Measurements from ENCODE around the gene RABAC1.

The RABAC1 gene

DNA sequence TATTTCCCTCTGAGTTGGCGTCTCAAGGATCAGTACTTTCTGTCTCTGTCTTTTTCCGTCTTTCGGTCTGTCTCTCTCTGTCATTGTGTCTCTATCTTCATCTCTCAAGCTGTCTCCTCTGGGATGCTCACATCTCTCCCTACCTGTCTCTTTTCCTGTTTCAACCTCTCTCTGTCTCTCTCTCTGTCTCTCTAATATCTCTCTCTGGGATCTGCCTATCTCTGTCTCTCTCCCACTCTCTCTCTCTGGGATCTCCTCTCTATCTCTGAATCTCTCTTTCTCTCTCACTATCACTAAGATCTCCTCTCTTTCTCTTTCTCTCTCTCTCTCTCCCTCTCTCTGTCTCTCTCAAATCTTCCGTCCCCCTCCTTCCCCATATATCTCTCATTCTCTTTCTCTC lies 30.9 kb upstream of the RABAC1 start:
- FAIRE-seq (no peak), DNase-seq (ENCODE audit: low spot score) (no peak)

DNA sequence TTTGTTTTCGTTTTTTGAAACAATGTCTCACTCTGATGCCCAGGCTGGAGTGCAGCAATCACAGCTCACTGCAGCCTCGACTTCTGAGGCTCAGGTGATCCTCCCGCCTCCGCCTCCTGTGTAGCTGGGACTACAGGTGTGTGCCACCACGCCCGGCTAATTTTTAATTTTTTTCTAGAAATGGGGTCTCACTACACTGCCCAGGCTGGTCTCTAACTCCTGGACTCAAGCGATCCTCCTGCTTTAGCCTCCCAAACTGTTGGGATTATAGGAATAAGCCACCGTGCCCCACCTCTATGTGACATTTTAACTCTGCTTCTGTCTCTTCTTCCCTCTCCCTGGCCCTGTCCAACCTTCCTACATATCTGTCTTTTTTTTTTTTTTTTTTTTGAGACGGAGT lies 29.8 kb upstream of the RABAC1 start:
- DNase-seq (ENCODE audit: low spot score) = no peak
- no peak for FAIRE-seq

DNA sequence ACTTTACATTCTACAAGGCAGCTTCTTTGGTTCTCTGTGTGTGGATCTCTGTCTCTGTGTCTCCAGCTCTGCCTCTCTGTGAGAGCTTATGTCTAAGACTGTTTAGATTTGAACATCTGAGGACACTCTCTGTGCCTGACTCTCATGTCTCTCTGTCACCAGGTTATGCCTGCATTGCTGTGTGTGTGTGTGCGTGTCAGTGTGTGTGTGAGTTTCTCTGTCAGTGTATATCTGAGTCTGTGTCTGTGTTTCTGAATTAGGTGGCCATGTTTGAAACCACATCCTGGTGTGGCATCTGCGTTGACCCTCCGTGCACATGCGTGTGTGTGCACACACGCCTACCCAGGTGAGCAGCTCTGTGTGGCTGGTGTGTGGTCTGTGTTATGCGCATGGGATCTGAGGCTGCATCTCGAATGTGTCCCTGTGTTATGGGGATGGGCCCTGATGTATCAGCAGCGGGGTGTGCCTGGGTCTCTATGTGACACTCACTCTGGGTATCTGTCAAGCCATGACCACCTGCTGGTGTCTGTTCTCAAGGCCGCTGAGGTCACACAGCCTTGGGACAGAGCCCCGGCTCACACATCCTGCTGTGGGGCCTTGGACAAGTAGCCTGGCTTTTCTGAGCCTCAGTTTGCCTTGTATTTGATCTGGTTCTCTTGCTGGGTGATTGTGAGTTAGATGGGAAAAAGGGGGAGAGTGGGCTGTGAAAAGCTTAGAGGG lies 28.2 kb upstream of the RABAC1 start:
- FAIRE-seq = no peak
- DNase-seq (ENCODE audit: low spot score) = no peak

DNA sequence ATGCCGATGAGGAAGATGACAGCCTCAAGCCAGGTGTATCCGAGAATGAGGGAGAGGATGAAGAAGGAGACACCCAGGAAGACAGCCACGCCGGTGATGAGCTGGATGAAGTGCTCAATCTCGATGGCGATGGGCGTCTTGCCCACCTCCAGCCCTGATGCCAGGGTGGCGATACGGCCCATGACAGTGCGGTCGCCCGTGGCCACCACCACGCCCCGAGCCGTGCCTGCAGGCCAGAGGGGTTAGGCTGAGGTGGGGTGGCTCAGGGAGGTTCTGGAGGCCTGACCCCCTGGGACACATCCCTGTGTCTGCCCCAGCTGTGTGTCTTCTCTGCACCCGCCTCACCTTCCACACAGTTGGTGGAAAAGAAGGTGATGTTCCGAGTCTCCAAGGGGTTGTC lies 25.8 kb upstream of the RABAC1 start:
- no peak for FAIRE-seq
- no peak for DNase-seq (ENCODE audit: low spot score)

DNA sequence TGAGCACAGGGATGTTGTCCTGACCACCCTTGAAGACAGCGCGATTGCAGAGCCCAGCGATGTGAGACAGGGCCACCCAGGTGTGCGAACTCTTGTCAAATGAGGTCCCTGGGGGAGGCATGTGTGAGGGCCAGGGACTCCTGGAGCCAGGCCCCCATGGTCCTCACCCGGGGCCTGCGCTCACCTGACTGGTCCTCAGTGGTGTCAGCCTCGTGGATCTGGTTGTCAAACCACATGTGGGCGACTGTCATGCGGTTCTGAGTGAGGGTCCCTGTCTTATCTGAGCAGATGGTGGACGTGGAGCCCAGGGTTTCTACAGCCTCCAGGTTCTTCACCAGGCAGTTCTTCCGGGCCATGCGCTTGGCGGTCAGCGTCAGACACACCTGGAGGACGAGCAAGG lies 22.6 kb upstream of the RABAC1 start:
- FAIRE-seq (no peak), DNase-seq (ENCODE audit: low spot score) (no peak)

DNA sequence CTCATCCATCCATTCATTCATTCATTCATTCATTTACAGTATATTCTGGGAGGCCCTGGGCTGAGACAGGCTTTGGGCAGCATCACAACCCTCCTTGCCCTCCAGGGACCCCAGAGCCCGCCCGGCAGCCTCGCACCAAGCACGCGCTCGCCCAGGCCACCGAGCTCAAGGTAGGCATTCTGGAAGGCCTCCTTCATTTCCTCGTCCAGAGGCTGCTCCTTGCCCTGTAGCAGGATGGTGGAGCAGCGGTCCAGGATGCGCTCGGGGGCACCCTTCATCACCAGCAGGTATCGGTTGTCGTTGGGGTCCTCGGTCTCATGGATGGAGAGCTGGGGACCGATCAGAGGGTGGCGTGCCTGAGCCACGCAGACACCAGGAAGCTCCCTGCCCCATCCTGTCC lies 19.3 kb upstream of the RABAC1 start:
- DNase-seq (ENCODE audit: low spot score) (no peak), FAIRE-seq (no peak)

DNA sequence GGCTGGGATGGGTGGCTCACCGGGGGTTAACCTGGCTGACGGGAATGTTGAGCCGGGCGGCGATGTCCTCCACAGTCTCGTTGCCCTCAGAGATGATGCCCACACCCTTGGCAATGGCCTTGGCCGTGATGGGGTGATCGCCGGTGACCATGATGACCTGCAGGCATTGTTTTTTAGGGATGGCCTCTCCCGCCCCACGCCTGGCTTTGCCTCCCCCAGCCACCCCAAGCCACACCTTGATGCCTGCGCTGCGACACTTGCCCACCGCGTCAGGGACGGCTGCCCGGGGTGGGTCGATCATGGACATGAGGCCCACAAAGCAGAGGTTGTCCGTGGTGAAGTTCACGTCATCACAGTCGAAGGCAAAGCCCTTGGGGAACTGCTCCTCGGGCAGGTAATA lies 18.8 kb upstream of the RABAC1 start:
- no peak for DNase-seq (ENCODE audit: low spot score)
- FAIRE-seq = no peak

DNA sequence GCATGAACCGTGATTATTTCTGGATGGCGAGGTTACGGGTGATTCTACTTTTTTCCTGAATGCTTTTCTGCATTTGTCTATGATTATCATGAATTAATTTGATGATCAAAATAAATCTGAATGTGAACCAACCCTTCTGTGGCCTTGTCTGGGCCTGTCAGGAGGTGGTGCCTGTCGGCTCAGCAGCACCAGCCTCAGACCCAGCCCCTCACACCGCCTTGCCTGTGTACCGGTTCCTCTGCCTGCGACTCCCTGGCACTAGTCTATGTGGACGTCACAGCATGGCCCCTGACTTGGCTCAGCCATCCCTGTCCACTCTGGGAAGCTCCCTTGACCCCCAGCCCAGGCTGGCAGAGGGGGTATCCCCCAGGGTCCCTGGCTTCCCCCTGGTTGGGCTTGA lies 15.5 kb upstream of the RABAC1 start:
- DNase-seq (ENCODE audit: low spot score) (no peak), FAIRE-seq (no peak)

DNA sequence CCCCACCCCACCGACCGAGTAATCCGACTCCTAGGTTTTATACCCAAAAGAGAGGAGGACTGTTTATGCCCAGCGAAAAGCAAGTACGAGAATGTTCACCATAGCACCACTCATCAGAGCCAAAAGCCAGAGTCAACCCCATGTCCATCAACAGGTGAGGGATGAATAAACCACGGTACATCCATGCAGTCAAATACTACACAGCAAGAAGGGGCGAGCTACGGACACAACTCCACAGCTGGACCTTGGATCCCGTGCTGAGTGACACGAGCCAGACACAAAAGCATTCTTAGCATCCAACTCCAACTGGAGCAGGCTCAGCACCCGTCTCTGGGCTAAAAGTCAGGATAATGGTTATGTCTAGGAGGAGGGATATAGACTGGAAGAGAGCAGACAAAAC lies 12.2 kb upstream of the RABAC1 start:
- DNase-seq (ENCODE audit: low spot score) (no peak), FAIRE-seq (no peak)

DNA sequence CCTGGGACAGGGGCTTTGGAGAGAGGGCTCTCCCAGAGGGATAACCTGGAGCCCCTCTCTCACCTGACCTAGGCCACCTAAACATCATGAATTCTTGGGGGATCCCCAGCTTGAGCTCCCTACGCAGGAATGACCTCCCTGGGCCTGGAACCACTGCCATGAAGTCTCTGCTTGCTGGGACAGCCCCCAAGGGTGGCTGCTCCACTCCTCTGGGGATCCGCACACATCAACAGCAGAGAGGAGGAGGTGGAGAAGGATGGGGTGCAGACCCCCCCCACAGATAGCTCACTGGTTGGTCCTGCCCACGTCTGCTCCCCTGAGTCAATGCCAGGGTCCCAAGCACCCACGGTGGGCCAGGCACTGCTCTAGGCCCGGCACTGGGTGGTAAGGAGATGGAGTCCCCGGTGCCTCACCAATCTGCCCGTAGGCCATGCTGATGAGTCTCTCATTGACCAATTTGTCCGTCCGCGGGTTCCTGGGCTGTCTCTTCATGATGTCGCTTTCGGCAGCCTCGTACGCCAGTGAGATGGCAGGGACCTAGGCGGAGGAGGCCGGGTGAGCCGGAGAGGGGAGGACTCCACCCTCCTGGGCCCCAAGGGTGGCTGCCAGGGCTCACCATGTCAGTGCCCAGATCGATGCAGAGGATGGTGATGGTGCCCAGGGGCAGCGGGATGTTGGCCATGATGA lies 10.8 kb upstream of the RABAC1 start:
- no peak for FAIRE-seq

DNA sequence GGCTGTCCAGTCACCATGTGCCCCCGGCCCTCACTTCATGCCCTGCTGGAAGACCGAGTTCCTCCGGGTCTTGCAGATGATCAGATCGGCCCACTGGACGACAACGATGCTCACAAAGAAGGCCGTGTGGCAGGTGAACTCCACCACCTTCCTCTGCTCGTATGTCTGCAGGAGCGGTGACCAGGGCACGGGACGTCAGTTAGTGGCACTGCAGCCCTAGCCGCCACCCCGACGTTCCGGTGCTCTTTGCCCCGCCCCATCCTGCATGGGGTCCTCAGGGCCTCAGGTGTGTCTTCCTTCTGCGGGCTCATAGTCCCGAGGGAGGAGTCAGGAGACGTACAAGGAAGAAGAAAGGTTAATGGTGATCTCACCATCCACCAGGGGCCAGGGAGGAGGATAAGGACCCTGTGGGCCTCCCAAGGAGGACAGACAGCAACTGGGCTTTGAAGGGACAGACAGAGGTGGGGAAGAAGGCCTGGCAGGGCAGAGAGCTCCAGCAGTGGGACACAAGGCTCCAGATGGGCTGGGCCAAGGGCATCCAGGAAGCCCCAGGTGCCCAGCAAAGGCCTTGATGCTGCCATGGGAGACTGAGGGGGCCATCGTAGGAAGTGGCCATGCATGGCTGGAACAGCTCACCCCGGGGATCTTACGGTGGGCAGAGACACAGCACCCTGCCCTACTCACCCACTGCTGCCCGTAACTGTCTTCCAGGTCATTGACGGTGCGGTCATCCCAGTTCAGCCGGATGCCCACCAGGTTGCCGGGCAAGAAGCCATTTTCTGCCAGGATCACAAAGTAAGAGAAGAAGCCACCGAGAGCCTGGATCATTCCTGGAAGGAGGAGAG lies 9.9 kb upstream of the RABAC1 start:
- FAIRE-seq (no peak), DNase-seq (ENCODE audit: low spot score) (no peak)

More for the DNA sequence above, 10.8 kb upstream of the RABAC1 start:
- no peak for DNase-seq (ENCODE audit: low spot score)

DNA sequence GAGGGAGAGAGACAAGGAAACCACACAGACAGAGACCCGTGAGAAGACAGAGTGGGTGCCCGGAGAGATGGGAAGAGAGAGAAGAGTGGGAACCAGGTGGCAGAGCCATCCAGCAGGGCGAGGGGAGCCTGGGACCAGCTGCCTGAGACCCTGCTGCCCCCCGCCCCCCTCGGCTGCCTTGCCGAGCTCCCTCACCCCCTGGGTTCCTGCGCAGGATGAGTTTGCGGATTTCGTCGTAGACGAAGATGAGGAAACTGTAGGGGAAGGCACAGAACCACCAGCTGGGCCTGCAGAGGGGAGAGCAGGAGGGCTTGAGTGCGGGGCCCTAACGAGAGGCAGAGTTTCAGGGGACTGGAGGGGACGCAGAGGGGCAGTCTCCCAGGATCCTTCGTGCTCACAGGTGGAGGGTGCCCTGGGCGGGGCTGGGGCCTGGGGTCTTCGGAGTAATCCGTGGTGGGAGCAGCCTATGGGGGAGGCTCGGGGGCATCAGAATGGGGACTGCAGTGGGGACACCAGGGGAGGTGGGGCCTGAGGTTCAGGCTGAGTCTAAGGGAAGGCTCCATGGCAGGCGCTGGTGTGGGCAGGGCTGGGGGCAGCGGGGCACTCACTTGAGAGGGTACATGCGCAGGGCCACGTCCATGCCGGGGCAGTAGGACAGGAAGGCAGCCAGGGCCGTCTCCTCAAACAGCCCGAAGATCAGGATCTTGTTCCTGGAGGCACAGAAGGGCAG lies 8.1 kb upstream of the RABAC1 start:
- no peak for FAIRE-seq
- DNase-seq (ENCODE audit: low spot score) = no peak

DNA sequence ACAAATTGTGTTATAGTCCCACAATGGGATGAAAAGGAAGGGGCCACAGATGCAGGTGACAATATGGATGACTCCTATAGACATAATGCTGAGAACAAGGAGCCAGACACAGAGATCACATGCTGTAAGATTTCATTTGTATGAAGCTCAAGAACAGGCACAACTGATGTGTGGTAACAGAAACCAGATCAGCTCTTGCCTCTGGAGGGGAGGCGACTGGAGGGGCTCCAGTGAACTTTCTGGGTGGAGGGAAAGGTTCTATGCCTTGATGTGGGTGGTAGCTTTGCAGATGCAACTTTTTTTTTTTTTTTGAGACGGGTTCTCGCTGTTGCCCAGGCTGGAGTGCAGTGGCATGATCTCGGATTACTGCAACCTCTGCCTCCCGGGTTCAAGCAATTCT lies 6.0 kb upstream of the RABAC1 start:
- FAIRE-seq (no peak), DNase-seq (ENCODE audit: low spot score) (no peak)

DNA sequence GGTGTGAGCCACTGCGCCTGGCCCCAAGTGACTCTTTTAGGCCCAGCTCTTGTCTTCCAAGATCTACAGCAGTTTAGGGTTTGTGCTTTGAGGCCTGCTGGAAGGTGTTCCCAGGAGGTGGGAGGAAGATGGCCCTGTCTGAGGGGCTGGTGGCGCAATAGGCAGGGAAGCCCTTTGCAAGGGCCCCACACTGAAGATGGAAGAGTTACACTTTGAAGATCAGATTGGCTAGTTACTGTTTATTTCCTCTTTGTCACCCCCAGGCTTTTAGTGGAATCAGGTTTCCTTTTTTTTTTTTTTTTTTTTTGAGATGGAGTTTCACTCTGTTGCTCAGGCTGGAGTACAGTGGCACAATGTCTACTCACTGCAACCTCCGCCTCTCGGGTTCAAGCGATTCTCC lies 1.9 kb upstream of the RABAC1 start:
- FAIRE-seq = no peak
- no peak for DNase-seq (ENCODE audit: low spot score)

DNA sequence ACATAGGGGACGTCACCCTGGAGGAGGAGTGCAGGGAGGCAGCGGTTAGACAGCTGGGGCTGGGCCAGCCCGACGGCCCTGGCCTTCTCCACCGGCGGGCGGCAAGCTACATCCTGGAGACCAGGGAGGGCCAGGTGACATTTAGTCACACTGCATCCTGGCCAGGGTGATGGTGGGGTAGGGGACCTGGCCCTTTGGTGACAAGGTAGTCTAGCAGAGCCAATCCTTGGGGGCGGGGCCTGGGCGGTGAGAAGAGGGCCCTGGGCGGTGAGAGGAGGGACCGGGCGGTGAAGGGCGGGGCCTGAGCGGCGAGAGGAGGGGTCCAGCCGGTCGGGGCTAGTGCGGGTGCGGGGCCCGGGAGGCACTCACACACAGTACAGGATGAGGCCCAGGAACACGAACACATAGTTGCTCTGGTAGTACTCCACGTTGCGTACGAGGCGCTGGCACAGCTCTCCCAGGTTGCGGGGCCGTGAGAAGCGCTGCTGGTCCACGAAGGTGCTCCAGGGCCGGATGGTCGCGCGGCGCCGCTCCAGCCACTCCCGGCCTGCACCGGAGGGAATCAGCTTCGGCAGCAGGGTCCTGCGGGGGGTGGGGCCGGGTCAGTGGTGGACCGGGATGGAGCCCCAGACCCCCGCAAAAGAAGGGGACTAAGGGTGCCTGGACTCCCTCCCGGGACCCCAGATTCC lies 610 bp downstream of the RABAC1 start:
- DNase-seq (ENCODE audit: low spot score) (peak; percentile 35), FAIRE-seq (no peak)

DNA sequence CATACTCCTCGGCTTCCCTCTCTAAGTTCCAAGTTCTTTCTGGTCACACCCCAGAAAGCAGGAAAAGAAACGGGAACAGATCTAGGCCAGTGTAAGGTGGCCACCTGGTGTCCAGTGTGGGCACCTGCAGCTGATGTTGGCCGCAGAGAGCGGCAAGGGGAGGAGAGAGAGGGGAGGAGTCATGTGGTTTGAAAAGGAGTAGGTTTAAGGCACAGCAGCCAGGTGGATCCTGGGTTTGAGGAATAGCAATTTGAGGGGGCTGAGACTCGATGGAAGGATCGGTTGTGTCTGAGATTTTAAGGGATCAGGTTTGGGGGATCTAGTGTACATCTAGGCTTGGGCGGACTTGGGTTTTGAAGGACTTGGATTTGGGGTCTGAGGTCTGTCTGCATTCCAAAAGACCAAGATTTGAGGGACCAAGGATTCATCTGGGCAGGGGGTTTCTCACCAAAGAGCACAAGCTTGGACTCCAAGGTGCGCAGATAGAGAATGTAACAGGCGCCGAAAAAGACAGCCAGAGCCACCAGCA lies 1.2 kb downstream of the RABAC1 start:
- peak; percentile 75 for FAIRE-seq
- peak; percentile 77 for DNase-seq (ENCODE audit: low spot score)

DNA sequence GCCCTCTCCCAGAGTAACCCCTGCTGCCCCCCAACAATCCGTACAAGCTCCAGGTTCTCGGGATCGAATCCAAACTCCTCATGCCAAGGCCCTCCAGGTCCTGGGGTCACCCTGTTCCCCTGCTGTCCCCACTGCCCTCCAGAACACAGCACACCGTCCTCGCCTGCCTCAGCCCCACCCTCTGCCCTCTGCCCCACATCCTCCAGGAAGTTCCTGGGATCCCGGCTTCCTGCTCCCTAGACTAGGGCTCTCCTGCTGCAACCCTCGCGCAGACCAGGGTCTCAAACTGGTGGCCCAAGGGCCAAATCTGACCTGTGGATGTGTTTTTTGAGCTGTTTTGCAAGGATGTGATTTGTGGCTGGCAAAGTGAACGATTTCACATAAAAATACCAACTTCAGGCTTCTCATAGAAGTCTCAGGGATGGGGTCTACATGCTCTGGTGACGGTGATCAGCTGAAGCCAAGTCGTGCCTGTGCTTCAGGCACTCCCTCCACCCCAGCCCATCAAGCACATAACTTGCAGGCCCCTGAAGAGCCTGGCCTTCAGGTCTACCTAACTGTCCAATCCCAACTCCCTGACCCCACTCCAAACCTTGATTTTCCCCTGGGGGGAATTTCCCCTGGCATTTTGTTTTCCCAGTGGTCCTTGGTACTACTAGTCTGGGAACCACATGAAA lies 1.8 kb downstream of the RABAC1 start:
- DNase-seq (ENCODE audit: low spot score) (no peak), FAIRE-seq (no peak)

DNA sequence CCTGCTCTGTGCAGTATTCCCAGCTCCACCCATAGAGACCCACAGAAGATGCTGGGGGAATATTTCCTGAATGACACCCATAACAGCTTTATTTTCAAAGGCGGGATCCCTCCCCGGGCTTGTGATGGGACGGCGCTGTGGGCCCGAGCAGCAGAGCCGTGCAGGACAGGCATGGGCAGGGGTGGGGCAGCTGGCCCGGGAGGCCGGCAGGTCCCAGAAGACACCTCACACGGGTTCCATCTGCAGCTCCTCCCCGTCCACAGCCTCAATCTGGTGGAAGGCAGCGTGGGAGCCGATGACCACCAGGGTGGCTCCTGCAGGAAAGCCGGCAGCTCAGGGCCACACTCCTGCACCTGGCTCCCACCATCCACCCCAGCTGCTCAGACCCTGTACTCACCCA lies 2.5 kb downstream of the RABAC1 start:
- DNase-seq (ENCODE audit: low spot score) (no peak), FAIRE-seq (no peak)

DNA sequence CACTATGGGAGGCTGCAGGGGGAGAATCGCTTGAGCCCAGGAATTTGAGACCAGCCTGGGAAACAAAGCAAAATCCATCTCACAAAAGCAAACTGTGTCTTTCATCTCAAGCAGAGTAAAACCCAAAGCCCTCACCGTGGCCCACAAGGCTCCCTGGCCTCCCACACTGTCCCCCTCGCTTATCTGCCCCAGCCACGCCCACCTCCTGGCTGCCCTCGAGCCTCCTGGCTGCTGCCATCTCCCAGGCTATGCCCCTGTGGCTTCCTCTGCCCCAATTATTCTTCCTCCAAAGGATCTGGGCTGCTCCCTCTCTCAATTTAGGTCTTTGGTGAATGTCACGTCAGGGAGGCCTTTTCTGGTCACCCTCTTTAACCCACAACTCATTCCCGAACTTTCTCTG lies 3.6 kb downstream of the RABAC1 start:
- DNase-seq (ENCODE audit: low spot score) = no peak
- no peak for FAIRE-seq

DNA sequence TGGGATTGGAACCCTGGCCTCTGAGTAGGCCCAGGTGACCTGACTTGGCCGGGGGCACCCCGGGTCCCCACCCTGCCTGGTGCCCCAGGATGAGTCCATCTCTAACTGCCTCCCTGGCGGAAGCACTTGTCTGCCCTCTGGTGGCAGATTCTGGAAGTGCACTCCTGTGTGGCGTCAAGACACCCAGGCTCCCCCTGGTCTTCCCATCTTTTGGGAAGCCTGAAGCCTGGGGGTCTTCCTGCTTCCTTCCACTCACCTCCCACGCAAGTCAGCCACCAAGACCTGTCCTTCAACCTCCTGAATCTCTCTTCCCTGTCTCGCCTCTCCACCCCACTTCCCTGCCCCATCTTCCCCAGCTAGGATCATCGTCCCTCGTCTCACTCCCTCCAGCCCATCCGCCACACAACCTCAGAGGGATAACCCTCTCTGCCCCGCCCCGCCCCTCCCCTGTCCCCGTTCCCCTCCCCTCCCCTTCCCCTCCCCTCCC lies 7.4 kb downstream of the RABAC1 start:
- no peak for FAIRE-seq
- DNase-seq (ENCODE audit: low spot score) = peak; percentile 13

All from RCC 7860 (cell line).